ENCODE measurements around the gene OR4C15. TPM values are rescaled to one million over a fixed set of nuclear protein-coding genes. Genes with fewer than 3 reads are reported as not detected.

Gene OR4C15
- total RNA-seq: not detected

DNA sequence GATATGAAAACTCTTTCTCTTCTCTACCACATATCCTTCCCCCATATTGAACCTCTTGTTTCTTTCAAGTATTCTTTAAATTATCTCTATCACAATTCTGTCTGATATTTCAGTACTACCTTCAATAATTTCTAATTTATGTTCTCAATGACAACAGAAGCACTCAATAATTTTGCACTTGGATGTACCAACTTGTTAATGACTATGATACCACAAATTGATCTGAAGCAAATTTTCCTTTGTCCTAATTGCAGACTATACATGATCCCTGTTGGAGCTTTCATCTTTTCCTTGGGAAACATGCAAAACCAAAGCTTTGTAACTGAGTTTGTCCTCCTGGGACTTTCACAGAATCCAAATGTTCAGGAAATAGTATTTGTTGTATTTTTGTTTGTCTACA lies at the start of gene OR4C15:
OR4C15 (plus strand) TSS at position 301 of the 400 bp plus-strand sequence; CDS start at position 301, 0 bp downstream.
- no peak within 1 kb of the TSS for H3K9ac ChIP-seq (ENCODE audit: low read depth in 1 of 3, low read length in 3 of 3)
- no peak within 1 kb of the TSS for H3K4me3 ChIP-seq (ENCODE audit: low read length in 3 of 3)
- no peaks in the 10 kb centered on the region for H3K4me1 ChIP-seq (ENCODE audit: control insufficient read depth in 3 of 3, insufficient read depth in 3 of 3, low read length in 3 of 3)
- H3K9me3 ChIP-seq (ENCODE audit: control insufficient read depth in 3 of 3, low read length in 3 of 3): peaks cover 0 to 4% (median 3%) of the 10 kb centered on the region in 3 donors
- no peaks in the 10 kb centered on the region for H3K27me3 ChIP-seq (ENCODE audit: control insufficient read depth in 3 of 3, insufficient read depth in 3 of 3, low read length in 3 of 3)
- H3K36me3 ChIP-seq (ENCODE audit: control insufficient read depth in 3 of 3, insufficient read depth in 3 of 3, low read length in 3 of 3): no peaks in the 10 kb centered on the region
- no peak within 1 kb of the TSS for H3K27ac ChIP-seq (ENCODE audit: low read depth, low read length)

DNA sequence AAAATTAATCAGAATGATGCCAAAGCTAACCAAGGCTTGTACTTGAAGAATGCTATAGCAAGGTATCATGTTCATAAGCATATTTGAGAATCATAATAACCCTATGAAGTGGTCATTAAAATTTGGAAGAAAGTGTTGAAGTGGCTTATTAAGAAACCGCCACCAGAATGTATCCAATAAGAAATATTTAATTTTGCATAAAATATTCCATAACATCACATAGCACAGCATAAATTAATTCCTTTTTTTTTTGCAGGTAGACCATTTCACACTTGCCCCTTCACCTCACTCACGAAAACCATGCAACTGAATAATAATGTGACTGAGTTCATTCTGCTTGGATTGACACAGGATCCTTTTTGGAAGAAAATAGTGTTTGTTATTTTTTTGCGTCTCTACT lies 17.6 kb downstream of the OR4C15 start, which contains the start of gene OR4C16:
OR4C16 (plus strand) TSS at position 301 of the 400 bp plus-strand sequence; CDS start at position 301, 0 bp downstream.
- no peak within 1 kb of the TSS for H3K4me3 ChIP-seq (ENCODE audit: low read length in 3 of 3)
- H3K27ac ChIP-seq (ENCODE audit: low read depth, low read length): no peak within 1 kb of the TSS
- H3K27me3 ChIP-seq (ENCODE audit: control insufficient read depth in 3 of 3, insufficient read depth in 3 of 3, low read length in 3 of 3): no peaks in the 10 kb centered on the region
- H3K9me3 ChIP-seq (ENCODE audit: control insufficient read depth in 3 of 3, low read length in 3 of 3): peaks cover 0 to 3% (median 0%) of the 10 kb centered on the region in 3 donors
- no peak within 1 kb of the TSS for H3K9ac ChIP-seq (ENCODE audit: low read depth in 1 of 3, low read length in 3 of 3)
- no peaks in the 10 kb centered on the region for H3K4me1 ChIP-seq (ENCODE audit: control insufficient read depth in 3 of 3, insufficient read depth in 3 of 3, low read length in 3 of 3)
- H3K36me3 ChIP-seq (ENCODE audit: control insufficient read depth in 3 of 3, insufficient read depth in 3 of 3, low read length in 3 of 3): no peaks in the 10 kb centered on the region

DNA sequence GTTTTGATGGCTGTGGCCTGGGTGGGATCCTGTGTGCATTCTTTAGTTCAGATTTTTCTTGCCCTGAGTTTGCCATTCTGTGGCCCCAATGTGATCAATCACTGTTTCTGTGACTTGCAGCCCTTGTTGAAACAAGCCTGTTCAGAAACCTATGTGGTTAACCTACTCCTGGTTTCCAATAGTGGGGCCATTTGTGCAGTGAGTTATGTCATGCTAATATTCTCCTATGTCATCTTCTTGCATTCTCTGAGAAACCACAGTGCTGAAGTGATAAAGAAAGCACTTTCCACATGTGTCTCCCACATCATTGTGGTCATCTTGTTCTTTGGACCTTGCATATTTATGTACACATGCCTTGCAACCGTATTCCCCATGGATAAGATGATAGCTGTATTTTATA lies 18.3 kb downstream of the OR4C15 start:
- H3K9me3 ChIP-seq (ENCODE audit: control insufficient read depth in 3 of 3, low read length in 3 of 3): peaks cover 0 to 3% (median 0%) of the 10 kb centered on the region in 3 donors
- no peak overlapping the region for H3K9ac ChIP-seq (ENCODE audit: low read depth in 1 of 3, low read length in 3 of 3)
- no peaks in the 10 kb centered on the region for H3K36me3 ChIP-seq (ENCODE audit: control insufficient read depth in 3 of 3, insufficient read depth in 3 of 3, low read length in 3 of 3)
- H3K27ac ChIP-seq (ENCODE audit: low read depth, low read length): no peak overlapping the region
- H3K27me3 ChIP-seq (ENCODE audit: control insufficient read depth in 3 of 3, insufficient read depth in 3 of 3, low read length in 3 of 3): no peaks in the 10 kb centered on the region
- H3K4me1 ChIP-seq (ENCODE audit: control insufficient read depth in 3 of 3, insufficient read depth in 3 of 3, low read length in 3 of 3): no peaks in the 10 kb centered on the region
- H3K4me3 ChIP-seq (ENCODE audit: low read length in 3 of 3): no peak overlapping the region

Other genes with a start within 250 kb of the OR4C15 start
- gene OR4A16, start 211.3 kb upstream of the OR4C15 start, total RNA-seq: not detected
- gene OR4A15, start 186.5 kb upstream of the OR4C15 start, total RNA-seq: not detected
- gene OR4C16, start 17.7 kb downstream of the OR4C15 start, total RNA-seq: not detected
- not detected for gene OR4C11, start 53.2 kb downstream of the OR4C15 start, total RNA-seq
- not detected for gene OR4P4, start 80.6 kb downstream of the OR4C15 start, total RNA-seq
- gene OR4S2, start 93.9 kb downstream of the OR4C15 start, total RNA-seq: not detected
- not detected for gene OR4C6, start 107.7 kb downstream of the OR4C15 start, total RNA-seq
- not detected for gene OR5D13, start 219.0 kb downstream of the OR4C15 start, total RNA-seq
- not detected for gene OR5D14, start 241.1 kb downstream of the OR4C15 start, total RNA-seq

All from skeletal muscle tissue (tissue), 4 donors.